Measurements from ENCODE around the gene CNTNAP5. TPM values are rescaled to one million over a fixed set of nuclear protein-coding genes. Genes with fewer than 3 reads are reported as not detected.

The CNTNAP5 gene
- total and polyA plus RNA-seq, 2 experiments from 2014 or later, result 0.28 TPM; not detected in 1

DNA sequence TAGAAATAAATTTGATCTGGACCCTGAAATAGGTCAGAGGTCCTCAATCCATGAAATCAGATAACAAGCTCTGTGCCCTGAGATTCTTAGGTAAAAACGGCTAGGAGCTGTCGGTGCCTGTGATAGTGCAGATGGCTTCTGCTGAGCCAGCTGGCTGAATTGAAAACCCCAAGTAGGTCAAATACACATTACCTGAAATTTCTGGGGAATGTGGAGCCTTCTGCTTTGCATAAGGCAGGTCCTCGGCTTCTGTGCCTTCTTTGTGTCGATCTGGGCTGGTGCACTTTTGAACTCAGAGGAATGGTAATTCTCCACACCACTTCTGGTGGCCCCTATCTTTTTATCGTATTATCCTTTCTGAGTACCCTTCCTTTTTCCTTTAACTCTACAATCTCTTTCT is 66.6 kb downstream of the CNTNAP5 start:
- Histone ChIP-seq H2AFZ (no peak overlapping the region), H3K9me2 (replicated peaks; ENCODE audit: insufficient read depth) (no peaks in the 10 kb centered on the region), H3K36me3 (replicated peaks; ENCODE audit: insufficient read depth, low read depth) (no peaks in the 10 kb centered on the region), H3K79me2 (no peaks in the 10 kb centered on the region), H3K27ac (no peak overlapping the region), H3K4me1 (ENCODE audit: insufficient read depth) (no peaks in the 10 kb centered on the region), H3K9me3 (ENCODE audit: low read depth) (no peaks in the 10 kb centered on the region), H3K27me3 (no peaks in the 10 kb centered on the region), H4K20me1 (ENCODE audit: insufficient read depth, poor library complexity, severe bottlenecking) (no peaks in the 10 kb centered on the region), H3K4me2 (no peak overlapping the region), H3K4me3 (no peak overlapping the region)
- TF ChIP-seq EZH2phosphoT487 (IDR thresholded peaks at IDR 0.05; ENCODE audit: low read depth, severe bottlenecking, unreplicated experiment), result no peak
- no peak for TF ChIP-seq EZH2 (IDR thresholded peaks at IDR 0.05; ENCODE audit: borderline replicate concordance)
- no peak for DNase-seq (ENCODE audit: low spot score)
- whole genome bisulfite sequencing (ENCODE audit: low lambda C conversion rate, missing lambda C conversion rate), result 59% methylated on average over 5 of the region's 5 CpGs

DNA sequence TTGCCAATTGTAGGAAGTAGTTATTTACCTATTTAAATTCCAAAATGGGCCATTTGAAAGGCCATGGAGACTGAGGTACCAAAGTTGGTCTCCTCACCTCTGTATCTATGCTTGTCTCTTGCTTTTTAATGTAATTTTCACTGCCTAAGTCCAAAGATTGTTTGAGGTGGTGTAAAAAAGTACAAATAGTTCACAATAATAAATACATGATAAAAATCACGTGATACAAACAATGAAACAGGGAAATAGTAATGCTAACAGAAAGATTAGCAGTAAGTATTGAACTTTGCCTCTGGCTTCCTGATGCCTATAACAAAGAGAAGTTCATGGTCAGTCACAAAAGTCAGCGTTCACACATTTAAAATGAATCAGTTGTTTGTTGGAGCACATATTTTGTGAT is 67.6 kb downstream of the CNTNAP5 start:
- WGBS (ENCODE audit: low lambda C conversion rate, missing lambda C conversion rate), result 70% methylated on average over 2 of the region's 2 CpGs
- no peak overlapping the region for H3K27ac ChIP-seq
- TF ChIP-seq, protein P1, sequence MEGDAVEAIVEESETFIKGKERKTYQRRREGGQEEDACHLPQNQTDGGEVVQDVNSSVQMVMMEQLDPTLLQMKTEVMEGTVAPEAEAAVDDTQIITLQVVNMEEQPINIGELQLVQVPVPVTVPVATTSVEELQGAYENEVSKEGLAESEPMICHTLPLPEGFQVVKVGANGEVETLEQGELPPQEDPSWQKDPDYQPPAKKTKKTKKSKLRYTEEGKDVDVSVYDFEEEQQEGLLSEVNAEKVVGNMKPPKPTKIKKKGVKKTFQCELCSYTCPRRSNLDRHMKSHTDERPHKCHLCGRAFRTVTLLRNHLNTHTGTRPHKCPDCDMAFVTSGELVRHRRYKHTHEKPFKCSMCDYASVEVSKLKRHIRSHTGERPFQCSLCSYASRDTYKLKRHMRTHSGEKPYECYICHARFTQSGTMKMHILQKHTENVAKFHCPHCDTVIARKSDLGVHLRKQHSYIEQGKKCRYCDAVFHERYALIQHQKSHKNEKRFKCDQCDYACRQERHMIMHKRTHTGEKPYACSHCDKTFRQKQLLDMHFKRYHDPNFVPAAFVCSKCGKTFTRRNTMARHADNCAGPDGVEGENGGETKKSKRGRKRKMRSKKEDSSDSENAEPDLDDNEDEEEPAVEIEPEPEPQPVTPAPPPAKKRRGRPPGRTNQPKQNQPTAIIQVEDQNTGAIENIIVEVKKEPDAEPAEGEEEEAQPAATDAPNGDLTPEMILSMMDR (IDR thresholded peaks at IDR 0.05; ENCODE audit: poor library complexity), result no peak
- TF ChIP-seq EZH2 (IDR thresholded peaks at IDR 0.05; ENCODE audit: borderline replicate concordance) (no peak), EZH2phosphoT487 (IDR thresholded peaks at IDR 0.05; ENCODE audit: low read depth, severe bottlenecking, unreplicated experiment) (no peak)
- H3K79me2 ChIP-seq, result no peaks in the 10 kb centered on the region
- H3K4me1 ChIP-seq (ENCODE audit: insufficient read depth), result no peaks in the 10 kb centered on the region
- H3K27me3 ChIP-seq, result no peaks in the 10 kb centered on the region
- H3K4me3 ChIP-seq, result no peak overlapping the region
- H2AFZ ChIP-seq, result no peak overlapping the region
- no peaks in the 10 kb centered on the region for H3K36me3 ChIP-seq (replicated peaks; ENCODE audit: insufficient read depth, low read depth)
- no peaks in the 10 kb centered on the region for H3K9me2 ChIP-seq (replicated peaks; ENCODE audit: insufficient read depth)
- H3K4me2 ChIP-seq, result no peak overlapping the region
- H4K20me1 ChIP-seq (ENCODE audit: insufficient read depth, poor library complexity, severe bottlenecking), result no peaks in the 10 kb centered on the region
- DNase-seq (ENCODE audit: low spot score), result no peak
- no peaks in the 10 kb centered on the region for H3K9me3 ChIP-seq (ENCODE audit: low read depth)

DNA sequence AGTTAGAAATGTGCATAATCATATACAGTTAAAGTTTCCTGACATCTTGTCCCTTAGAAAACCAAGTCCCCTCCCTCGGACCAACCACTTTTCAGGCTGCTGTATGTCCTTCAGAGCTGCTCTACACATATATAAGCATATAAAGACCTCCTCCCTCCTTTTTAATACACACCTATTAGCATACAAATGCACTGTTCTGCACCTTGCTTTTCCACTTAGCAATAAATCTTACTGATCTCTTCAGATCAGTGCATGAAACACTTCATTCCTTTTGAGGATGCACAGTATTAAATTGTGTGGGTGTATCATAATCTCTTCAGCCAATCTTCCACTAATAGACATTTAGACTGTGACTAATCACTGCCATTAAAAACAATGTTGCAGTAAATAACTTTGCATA is 79.8 kb downstream of the CNTNAP5 start:
- Histone ChIP-seq H3K4me2 (no peak overlapping the region), H3K36me3 (replicated peaks; ENCODE audit: insufficient read depth, low read depth) (no peaks in the 10 kb centered on the region), H4K20me1 (ENCODE audit: insufficient read depth, poor library complexity, severe bottlenecking) (no peaks in the 10 kb centered on the region), H3K4me3 (no peak overlapping the region), H3K27ac (no peak overlapping the region), H3K79me2 (no peaks in the 10 kb centered on the region), H3K4me1 (ENCODE audit: insufficient read depth) (no peaks in the 10 kb centered on the region), H2AFZ (no peak overlapping the region), H3K9me3 (ENCODE audit: low read depth) (no peaks in the 10 kb centered on the region), H3K9me2 (replicated peaks; ENCODE audit: insufficient read depth) (no peaks in the 10 kb centered on the region), H3K27me3 (no peaks in the 10 kb centered on the region)
- no peak for DNase-seq (ENCODE audit: low spot score)
- TF ChIP-seq, protein P1 (IDR thresholded peaks at IDR 0.05; ENCODE audit: poor library complexity), result no peak
- TF ChIP-seq EZH2 (IDR thresholded peaks at IDR 0.05; ENCODE audit: borderline replicate concordance) (no peak), EZH2phosphoT487 (IDR thresholded peaks at IDR 0.05; ENCODE audit: low read depth, severe bottlenecking, unreplicated experiment) (no peak)
- WGBS (ENCODE audit: low lambda C conversion rate, missing lambda C conversion rate), result 78% methylated on average over 1 of the region's 1 CpG

DNA sequence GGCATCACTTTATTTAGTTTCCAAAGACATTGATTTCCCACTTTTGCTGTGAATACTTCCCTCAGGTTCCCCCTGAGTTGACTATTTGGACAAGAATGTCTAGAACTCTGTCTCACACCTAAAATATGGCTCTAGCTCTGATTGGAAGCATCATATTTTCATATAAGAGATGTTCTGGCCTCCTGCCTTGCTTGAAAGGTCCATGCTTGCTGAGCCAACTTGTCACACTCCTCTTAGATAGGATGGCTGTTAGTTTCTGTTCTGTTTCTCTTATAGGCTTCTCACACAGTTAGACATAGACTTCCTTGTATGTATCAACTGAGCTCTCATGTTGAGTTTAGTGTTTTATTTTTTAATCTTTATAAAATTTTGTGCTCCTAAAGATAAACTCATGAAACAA is 87.1 kb downstream of the CNTNAP5 start:
- no peak overlapping the region for H3K4me3 ChIP-seq
- no peaks in the 10 kb centered on the region for H4K20me1 ChIP-seq (ENCODE audit: insufficient read depth, poor library complexity, severe bottlenecking)
- TF ChIP-seq EZH2 (IDR thresholded peaks at IDR 0.05; ENCODE audit: borderline replicate concordance) (no peak), EZH2phosphoT487 (IDR thresholded peaks at IDR 0.05; ENCODE audit: low read depth, severe bottlenecking, unreplicated experiment) (no peak)
- TF ChIP-seq, protein P1 (IDR thresholded peaks at IDR 0.05; ENCODE audit: poor library complexity), result no peak
- no peak for DNase-seq (ENCODE audit: low spot score)
- no peak overlapping the region for H2AFZ ChIP-seq
- no peaks in the 10 kb centered on the region for H3K9me2 ChIP-seq (replicated peaks; ENCODE audit: insufficient read depth)
- no peaks in the 10 kb centered on the region for H3K36me3 ChIP-seq (replicated peaks; ENCODE audit: insufficient read depth, low read depth)
- H3K9me3 ChIP-seq (ENCODE audit: low read depth), result no peaks in the 10 kb centered on the region
- H3K27me3 ChIP-seq, result no peaks in the 10 kb centered on the region
- no peak overlapping the region for H3K4me2 ChIP-seq
- no peak overlapping the region for H3K27ac ChIP-seq
- H3K79me2 ChIP-seq, result no peaks in the 10 kb centered on the region
- no peaks in the 10 kb centered on the region for H3K4me1 ChIP-seq (ENCODE audit: insufficient read depth)
